GM21528 (cell line): ENCODE data around the gene TSGA10.
"Not testable (repeated sequence)": the region's sequence is repeated elsewhere in the genome, so short reads cannot be mapped to it uniquely, and the experiment has no call there.

Experiments
- ATAC-seq: cut with Tn5 transposase; IDR thresholded peaks from one replicate; pipeline ENCODE4 v1.9.1; 2021; ENCODE audit warnings: mild to moderate bottlenecking, moderate library complexity; ENCODE audit not compliant: unreplicated experiment, low FRiP score

TSGA10 gene

DNA sequence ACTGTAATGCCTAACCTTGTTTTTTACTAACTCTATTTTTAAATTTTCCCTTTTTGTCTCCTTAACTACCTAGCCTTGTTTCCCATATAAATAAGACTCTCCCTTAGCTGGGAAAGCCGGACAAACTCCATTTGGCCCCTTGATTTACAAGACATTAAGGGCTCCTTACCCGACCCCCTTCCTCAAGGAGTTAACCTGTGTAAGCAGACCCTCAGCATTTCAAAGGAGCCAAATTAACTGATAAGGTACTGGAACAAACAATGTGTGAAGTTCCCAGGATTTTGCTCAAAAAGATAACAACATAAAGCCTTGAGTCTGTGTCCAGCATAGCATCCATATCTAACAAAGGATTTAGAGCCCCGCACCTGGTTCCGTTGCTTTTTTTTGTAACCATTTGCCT, 72.9 kb downstream of the TSGA10 start:
- ATAC-seq = no peak

DNA sequence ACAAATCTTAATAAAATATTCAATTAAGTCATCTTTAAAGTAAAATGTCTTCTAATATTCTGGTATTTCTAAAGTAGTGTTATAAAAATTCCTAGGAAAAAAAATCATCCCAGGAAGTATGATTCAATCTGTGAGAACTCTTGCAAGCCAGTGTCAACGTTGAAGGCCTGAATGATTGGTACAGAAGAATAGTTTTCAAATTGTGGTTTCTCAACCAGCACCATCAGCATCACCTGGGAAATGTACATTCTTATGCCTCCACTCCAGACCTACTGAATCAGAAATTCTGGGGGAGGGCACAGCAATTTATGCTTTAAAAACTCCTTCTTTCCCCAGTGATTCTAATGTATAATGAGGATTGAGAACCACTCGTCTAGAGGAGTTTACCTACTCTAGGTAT, 75.5 kb downstream of the TSGA10 start:
- ATAC-seq = no peak

DNA sequence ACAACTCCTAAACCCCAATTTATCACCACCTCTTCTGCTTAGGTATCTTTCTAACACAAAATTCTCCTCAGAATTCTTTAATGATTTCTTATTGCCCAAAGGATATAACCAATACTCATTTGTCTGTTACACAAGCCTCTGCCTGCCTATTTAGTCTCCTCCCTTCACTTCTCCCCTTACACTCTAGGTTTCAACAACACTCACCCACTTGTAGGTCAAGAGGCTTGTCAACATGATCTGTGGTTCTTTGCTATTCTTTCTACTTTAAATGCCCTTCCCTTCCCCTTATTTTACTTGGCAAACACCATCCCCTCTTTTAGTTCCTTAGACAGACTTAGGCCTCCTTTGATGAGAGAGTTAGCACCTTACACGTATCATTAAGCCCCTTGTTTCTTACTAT, 82.2 kb downstream of the TSGA10 start:
- no peak for ATAC-seq

DNA sequence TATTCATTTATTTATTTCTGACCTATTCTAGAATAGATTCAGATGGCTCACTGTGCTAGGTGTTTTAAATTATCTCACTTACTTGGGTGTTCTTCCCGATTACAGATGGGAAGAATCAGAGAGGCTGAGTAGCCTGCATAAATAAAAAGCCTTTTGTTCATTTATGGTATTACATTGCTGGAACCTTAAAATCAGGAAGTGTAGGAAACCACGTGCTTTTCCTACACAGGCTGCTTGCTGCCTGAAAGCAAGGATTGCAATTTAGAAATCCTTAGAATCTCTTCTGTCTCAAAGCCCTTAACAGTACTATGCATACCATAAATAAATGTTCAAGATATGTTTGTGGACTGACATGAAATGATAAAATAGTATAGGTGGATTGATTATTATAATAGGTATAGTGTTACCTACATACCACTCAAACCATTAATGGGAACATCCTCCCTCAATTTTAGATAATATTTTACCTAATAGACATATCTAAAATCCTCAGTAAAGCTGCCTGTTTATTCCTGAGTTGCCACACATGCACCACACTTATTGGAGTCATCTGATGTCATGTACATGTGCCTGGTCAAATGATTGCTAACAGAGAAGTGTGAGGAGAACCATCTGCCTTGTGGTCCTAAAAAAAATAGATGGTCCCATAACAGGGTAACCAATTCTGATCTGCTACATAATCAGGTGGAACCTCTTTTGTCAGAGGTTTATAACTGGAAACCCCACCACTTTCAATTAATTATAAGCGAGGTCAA, 86.7 kb downstream of the TSGA10 start:
- no peak for ATAC-seq

DNA sequence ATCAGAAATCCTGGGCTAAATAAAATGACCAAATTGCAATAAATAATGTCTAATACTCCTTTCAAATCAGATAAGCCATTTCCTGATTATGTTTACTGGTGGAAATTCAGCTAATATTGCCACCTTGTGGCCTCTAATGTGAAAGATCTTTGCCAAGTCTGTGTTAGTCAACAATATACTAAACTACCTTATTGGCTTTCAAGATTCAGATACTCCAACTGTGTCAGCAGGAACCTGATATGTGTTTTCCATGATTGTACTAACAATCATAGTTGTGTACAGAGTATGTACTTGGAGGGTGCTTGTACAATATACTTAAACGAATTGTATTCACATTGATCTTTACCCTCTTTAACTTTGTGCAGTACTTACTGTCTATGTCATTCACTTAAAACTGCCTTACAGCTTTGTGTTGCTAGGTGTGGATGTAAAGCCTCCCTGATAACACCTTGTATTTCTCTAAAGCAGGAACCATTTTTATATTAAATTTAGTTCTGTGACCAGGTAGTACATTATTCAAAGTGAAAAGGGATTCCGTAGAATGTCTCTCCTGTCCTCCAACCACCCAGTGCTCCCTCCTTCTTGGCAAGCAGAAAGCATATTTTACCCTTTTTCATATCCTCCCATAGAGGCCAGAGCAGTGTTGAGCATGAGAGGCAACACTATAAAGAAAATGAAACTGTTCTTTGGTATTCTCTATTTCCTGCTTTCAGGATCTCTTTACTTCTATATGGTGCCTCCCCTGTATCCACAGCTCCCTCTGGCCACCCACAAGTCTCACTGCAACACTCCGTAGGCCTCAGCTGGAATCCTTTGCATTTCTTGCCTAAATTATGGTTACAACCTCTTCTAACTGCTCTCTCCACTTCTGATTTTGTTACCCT, 88.4 kb downstream of the TSGA10 start:
- peak; percentile 97 for ATAC-seq

DNA sequence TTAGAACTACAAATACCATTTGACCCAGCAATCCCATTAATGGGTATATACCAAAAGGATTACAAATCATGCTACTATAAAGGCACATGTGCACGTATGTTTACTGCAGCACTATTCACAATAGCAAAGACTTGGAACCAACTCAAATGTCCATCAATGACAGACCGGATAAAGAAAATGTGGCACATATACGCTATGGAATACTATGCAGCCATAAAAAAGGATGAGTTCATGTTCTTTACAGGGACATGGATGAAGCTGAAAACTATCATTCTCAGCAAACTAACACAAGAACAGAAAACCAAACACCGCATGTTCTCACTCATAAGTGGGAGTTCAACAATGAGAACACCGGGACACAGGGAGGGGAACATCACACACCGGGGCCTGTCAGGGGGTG, 105.6 kb downstream of the TSGA10 start:
- ATAC-seq = not testable (repeated sequence)

DNA sequence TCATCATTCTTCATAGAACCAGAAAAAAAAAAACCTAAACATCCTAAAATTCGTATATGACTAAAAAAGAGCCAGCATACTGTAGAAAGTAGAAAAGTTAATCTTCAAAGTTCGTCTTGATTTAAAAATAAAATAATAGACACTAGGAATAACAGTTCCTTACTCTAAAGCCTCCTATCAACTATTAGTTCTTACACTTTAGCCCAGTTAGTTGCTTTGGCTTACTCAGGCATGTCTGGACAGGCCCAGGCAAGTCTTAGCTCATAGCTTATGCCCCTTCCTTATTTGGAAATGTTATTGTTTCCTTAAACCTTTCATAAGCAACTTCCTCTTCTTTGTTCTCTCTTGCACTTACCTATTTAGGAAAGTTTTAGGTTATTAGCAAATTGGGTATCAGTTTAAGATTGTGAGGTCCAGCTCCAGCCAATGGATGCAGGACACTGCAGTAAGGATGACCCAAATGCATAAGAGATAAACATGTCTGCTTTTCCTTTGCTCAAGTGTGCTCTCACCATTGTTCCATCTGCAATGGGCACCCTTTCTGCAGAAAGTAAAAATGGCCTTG, 113.9 kb downstream of the TSGA10 start:
- ATAC-seq = not testable (repeated sequence)

DNA sequence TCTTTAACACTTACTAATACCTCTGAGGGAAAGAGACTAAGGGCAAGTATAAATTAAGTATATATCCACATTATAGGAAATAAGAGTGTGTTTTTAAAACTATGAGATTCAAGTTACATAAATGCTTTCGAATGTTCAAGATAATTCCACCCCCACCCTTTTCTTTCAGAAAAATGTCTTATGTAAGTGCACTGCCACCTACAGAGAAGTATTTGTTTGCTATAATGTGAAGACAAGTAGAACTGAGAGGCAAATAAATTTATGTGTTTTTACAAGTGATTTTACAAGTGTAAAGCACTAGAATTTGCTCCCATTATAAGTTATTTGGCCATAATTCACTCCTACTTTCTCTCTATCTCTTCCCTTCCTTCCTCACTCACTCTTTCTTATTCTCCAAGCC, 118.8 kb downstream of the TSGA10 start:
- no peak for ATAC-seq

DNA sequence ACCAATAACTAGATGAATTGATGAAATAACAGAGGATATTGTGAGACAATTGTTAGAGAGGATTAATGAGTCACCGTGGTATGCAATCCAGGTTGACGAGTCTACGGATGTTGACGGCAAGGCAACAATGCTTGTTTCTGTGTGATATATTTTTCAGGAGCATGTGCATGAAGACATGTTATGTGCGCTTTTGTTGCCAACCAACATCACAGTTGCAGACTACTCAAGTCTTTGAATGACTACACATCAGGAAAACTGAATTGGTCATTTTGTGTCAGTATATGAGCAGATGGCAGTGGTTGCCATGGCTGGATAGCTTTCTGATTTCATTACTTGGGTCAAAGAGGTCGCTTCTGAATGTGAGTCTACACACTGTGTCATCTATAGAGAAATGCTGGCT, 122.0 kb downstream of the TSGA10 start:
- ATAC-seq = no peak

DNA sequence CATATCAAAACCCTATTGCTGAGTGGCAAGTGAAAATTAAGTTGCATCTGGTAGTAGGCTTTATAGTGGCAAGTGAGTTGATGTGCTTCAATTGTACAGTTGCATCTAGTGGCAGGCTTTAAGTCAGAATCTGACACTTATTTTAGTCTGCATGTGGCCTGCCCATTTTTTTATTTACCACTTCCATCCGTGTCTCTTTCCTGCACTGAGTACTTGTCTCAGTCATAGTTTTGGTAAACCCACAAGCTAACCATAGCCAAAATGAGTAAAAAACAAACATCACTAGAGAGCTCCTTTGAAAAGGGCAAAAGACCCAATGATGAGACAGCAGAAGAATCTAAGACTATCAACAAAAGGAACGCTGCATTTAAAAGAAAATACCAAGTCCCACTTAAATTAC, 122.7 kb downstream of the TSGA10 start:
- no peak for ATAC-seq

DNA sequence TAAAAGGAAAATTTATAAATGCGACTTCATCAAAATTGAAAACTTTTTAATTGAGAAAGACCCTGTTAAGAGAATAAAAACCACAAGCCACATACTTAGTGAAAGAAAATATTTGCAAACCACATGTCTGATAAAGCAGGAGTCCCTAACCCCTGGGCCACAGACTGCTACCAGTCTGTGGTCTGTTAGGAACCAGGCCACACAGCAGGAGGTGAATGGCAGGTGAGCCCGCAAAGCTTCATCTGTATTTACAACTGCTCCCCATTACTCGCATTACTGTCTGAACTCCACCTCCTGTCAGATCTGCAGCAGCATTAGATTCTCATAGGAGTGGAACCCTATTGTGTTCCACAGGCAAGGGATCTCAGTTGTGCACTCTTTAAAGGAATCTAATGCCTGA, 123.3 kb downstream of the TSGA10 start:
- no peak for ATAC-seq

DNA sequence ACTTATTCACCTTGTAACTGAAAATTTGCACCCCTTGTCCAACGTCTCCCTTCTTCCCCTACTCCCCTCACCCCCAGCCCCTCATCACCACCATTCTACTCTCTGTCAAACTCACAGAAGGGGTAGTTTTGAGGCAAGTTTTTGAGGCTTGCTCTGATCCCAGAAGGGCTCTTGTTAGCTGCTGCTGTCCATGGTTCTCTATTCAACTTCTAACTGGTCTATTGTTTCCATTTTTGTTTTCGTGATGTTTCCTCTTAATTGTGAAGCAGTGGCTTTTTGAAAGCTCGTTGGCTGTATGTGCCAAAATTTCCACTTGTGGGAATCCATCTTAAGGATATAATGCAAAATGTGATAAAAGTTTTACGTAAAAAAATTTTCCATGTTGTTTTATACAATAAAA, 126.2 kb downstream of the TSGA10 start:
- no peak for ATAC-seq

DNA sequence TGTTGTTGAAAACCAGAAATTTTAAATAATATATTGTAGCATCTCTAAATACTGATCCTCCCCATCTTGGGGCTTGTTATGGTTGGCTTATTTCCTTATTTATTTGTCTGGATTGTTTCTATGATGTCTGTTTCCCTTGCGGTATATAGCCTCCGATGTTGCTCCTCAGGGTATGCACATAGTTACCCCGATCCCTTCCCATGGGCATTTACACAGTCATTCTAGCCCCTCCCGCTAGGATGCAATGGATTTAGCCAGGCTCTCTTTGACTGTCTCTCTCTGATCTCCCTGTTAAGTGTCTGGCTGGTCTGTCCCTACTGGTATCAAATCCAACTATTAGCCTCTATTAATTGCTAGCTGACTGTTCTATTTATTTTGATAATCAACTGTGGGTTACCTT, 126.9 kb downstream of the TSGA10 start:
- ATAC-seq = no peak

DNA sequence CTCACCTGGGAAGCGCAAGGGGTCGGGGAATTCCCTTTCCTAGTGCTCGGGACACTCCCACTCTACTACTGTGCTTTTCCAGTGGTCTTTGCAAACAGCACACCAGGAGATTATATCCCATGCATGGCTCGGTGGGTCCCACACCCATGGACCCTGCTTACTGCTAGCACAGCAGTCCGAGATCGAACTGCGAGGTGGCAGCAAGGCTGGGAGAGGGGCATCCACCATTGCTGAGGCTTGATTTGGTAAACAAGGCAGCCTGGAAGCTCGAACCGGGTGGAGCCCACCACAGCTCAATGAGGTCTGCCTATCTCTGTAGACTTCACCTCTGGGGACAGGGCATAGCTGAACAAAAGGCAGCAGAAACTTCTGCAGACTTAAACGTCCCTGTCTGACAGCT, 154.0 kb downstream of the TSGA10 start:
- no peak for ATAC-seq

DNA sequence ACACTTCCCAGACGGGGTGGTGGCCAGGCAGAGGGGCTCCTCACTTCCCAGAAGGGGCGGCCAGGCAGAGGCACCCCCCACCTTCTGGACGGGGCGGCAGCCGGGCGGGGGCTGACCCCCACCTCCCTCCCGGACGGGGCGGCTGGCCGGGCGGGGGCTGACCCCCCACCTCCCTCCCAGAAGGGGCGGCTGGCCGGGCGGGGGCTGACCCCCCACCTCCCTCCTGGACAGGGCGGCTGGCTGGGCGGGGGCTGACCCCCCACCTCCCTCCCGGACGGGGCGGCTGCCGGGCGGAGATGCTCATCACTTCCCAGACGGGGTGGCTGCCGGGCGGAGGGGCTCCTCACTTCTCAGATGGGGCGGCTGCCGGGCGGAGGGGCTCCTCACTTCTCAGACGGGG, 166.0 kb downstream of the TSGA10 start:
- not testable (repeated sequence) for ATAC-seq

DNA sequence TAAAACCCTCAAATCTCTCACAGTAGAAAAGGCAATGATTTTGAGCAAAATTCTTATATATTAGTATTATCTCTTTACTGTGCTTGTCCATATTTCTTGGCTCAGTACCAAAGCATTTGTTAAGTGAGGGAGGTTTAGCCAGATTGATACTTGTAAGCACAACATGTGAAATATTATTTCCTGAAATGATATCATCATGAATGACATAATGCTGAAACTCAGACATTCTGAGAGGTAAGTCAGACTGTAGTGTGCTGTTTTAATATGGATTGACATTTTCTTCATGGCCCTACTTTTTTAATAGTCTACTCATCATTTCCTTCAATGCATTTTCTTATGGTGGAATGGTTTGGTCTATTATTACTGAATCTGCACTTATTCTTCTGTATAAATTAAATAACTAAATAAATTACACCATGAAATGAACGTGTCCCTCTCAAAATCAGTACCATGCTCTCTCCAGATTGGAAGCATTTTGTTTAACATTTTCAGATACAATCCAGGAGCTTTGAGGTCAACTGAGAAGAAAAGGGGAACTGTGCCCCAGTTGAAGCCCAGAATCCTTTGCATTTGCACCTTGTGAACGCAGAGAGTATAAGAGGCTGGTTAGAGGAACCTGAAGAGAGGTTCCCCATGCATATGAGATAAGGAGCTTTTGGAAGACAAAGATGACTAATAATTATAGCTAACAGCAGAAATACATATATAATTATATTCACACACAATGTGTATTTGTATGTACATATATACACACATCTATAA, 168.7 kb downstream of the TSGA10 start:
- ATAC-seq = no peak

DNA sequence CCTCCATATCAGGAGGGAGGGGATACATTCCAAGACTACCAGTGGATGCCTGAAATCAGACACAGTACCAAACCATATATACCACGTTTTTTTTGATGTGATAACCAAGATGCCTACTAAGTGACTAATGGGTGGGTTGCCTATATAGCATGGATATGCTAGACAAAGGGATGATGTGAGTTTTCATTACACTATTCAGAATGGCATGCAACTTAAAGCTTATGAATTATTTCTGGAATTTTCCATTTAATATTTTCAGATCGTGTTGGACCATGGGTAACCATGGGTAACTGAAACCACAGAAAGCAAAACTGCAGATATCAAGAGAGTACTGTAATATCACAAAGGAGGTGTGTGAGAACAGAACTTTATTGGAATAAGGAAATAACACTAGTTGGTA, 179.1 kb downstream of the TSGA10 start:
- no peak for ATAC-seq

DNA sequence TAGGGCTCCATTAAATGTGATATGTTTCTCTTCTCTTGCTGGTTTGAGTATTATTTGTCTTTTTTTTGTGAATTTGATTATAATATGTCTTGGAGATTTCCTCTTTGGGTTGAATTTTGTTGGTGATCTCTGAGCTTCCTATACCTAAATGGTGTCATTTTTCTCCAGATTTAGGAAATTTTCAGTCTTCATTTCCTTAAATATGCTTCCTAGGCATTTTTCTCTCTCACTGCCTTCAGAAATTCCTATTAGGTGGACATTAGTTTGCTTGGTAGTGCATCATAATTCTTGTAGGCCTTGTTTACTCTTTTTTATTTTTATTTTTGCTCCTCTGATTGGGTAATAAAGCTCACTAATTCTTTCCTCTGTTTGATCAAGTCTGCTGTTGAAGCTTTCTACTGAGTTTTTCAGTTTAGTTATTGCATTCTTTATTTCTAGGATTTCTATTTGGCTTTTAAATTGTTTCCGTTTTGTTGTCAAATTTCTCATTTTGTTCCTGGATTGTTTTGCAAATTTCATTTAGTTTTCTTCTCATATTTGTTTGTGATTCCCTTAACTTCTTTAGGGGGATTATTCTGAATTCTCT, 182.1 kb downstream of the TSGA10 start:
- ATAC-seq = no peak

DNA sequence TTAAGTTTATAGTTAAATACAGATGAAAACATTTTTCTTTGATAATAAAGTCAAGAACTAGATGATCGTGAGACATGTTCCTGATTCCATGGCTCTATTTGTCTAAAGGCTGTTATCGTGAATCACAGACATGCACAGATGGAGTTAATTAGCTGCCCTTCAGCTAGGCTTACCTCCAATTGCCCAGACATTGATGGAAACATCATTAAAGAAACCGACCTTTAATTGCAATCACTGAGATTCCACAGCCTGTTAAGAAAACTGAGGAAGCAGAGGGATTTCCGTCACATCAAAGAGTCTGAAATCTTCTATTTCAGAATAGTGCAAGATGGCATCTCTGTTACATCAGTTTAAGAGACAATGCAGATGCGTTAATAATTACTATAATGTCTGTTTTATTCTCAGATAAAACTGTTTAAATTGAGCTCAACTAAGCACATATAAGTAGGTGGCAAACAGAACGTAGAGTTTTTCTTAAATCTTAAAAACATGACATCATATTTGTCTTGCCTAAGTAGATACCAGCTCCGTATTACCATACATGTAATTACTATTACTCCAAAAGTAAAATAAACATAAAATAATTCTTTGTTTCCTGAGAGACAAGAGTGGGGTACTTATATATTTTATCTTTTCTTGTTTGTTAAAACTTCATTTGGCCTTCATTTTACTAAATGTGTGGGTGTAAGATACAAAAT, 194.8 kb downstream of the TSGA10 start:
- ATAC-seq = no peak

DNA sequence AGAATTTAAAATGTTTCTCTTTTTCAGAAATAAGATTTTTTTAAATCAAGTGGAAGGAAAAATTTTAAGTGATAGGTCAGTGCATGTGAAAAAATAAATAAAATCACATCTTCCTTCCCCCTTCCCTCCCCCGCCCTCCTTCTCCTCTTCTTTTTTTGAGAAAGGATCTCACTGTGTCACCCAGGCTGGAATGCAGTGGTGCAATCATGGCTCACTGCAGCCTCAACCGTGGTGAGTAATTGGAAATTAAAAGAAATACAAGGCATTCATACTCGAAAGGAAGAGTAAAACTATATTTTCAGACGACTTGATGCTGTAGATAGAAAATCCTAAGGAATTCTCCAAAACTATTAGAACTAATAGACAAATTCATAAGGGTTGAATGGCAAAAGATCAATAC, 201.8 kb downstream of the TSGA10 start:
- no peak for ATAC-seq
